ENCODE results near the gene SGCA. TPM values are rescaled to one million over a fixed set of nuclear protein-coding genes. Genes with fewer than 3 reads are reported as not detected.
A peak's percentile ranks its signal among the peaks of the same experiment; 100 is the strongest.

SGCA gene
- total RNA-seq, 4 donors from 2014 or later: 72.7 to 145 (median 82.8) TPM

GRCh38 chr17:50170662-50171370 is 5.0 kb downstream of the SGCA start:
- H3K27ac ChIP-seq (replicated peaks in 1 of 4): peak overlapping the region in 2 of 4 donors; percentile 85 to 96
- H3K4me3 ChIP-seq: no peak overlapping the region
- H3K4me1 ChIP-seq: peaks cover 29 to 77% (median 74%) of the 10 kb centered on the region in 4 donors
- TF ChIP-seq POLR2AphosphoS5 (IDR thresholded peaks at IDR 0.05) (no peak), POLR2A (IDR thresholded peaks at IDR 0.05; ENCODE audit: low read depth) (no peak), EP300 (IDR thresholded peaks at IDR 0.05) (no peak), CTCF (IDR thresholded peaks at IDR 0.05) (no peak)
- H3K9me3 ChIP-seq: no peaks in the 10 kb centered on the region
- intact Hi-C loops (cut with DNase I): no loop called here
- H3K27me3 ChIP-seq: no peaks in the 10 kb centered on the region
- 85% methylated on average over 9 of the region's 10 CpGs for WGBS
- DNase-seq (ENCODE audit: extremely low spot score): no peak
- H3K36me3 ChIP-seq: peaks cover 0 to 33% (median 14%) of the 10 kb centered on the region in 4 donors

- no peak for TF ChIP-seq POLR2AphosphoS5 (IDR thresholded peaks at IDR 0.05)
- TF ChIP-seq EP300 (IDR thresholded peaks at IDR 0.05): no peak
- 83% methylated on average over 7 of the region's 17 CpGs for WGBS
- intact Hi-C loops (cut with DNase I): no loop called here
- H3K27me3 ChIP-seq: no peaks in the 10 kb centered on the region
- H3K4me1 ChIP-seq: peaks cover 32 to 77% (median 74%) of the 10 kb centered on the region in 4 donors
- peaks cover 0 to 33% (median 14%) of the 10 kb centered on the region in 4 donors for H3K36me3 ChIP-seq
- peak overlapping the region in 2 of 4 donors; percentile 85 to 96 for H3K27ac ChIP-seq (replicated peaks in 1 of 4)
- no peak overlapping the region for H3K4me3 ChIP-seq
- H3K9me3 ChIP-seq: no peaks in the 10 kb centered on the region
- DNase-seq (ENCODE audit: extremely low spot score): no peak
Observed at GRCh38 chr17:50171371-50172071, 5.7 kb downstream of the SGCA start.

DNA sequence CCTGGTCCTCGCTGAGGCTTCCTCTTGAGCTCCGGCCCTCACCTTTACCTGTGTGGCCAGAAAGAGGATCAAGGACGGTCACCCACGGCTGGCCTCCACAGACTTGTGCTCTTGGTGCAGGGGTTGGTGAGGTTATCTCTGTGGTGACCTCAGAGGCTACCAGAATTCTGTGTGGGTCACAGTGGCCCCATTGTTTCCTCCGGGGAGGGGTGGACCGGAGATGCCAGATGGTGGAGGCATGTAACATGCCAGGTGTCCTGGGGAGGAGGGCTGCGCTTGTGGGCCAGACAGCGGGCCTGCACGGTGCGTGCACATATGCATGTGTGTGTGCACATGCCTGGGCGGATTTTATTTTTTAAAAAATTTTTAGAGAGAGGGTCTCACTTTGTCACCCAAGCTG is 6.3 kb downstream of the SGCA start:
- no peak for DNase-seq (ENCODE audit: extremely low spot score)
- peak overlapping the region in 3 of 4 donors; percentile 84 to 96 (median 85) for H3K27ac ChIP-seq (replicated peaks in 1 of 4)
- peaks cover 37 to 79% (median 75%) of the 10 kb centered on the region in 4 donors for H3K4me1 ChIP-seq
- TF ChIP-seq POLR2A (IDR thresholded peaks at IDR 0.05; ENCODE audit: low read depth): no peak
- no peak for TF ChIP-seq CTCF (IDR thresholded peaks at IDR 0.05)
- peaks cover 0 to 33% (median 14%) of the 10 kb centered on the region in 4 donors for H3K36me3 ChIP-seq
- intact Hi-C loops (cut with DNase I): no loop called here
- no peak overlapping the region for H3K4me3 ChIP-seq
- no peaks in the 10 kb centered on the region for H3K9me3 ChIP-seq
- WGBS: 90% methylated on average over 10 of the region's 11 CpGs
- no peaks in the 10 kb centered on the region for H3K27me3 ChIP-seq

DNA sequence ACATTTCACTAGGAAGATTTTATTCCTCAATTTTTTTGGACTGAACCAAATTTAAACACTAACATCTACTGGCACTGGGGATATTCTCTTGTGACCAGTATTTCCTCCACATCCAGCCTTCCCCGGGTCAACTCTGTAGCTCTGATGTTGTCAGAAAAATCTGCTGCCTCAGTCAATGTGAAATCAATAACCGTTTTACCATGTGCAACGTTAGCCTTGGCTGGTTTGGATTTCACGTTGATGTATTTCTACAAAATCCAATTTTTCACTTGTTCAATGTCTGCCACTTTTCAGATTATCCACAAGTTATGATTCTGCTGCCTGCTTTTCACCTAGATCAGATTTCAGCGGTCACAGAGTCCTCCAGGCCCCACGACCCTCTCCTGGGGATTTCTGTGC is 7.1 kb downstream of the SGCA start:
- DNase-seq (ENCODE audit: extremely low spot score): no peak
- Histone ChIP-seq H3K36me3 (peaks cover 0 to 33% (median 14%) of the 10 kb centered on the region in 4 donors), H3K27ac (replicated peaks in 1 of 4) (peak overlapping the region; percentile 82 to 96 (median 84)), H3K27me3 (no peaks in the 10 kb centered on the region), H3K4me3 (no peak overlapping the region), H3K4me1 (peaks cover 42 to 79% (median 75%) of the 10 kb centered on the region in 4 donors), H3K9me3 (no peaks in the 10 kb centered on the region)
- intact Hi-C loops (cut with DNase I): no loop called here
- 66% methylated on average over 6 of the region's 6 CpGs for WGBS
- TF ChIP-seq POLR2A (IDR thresholded peaks at IDR 0.05; ENCODE audit: low read depth) (no peak), EP300 (IDR thresholded peaks at IDR 0.05) (no peak), CTCF (IDR thresholded peaks at IDR 0.05) (no peak), POLR2AphosphoS5 (IDR thresholded peaks at IDR 0.05) (no peak)

DNA sequence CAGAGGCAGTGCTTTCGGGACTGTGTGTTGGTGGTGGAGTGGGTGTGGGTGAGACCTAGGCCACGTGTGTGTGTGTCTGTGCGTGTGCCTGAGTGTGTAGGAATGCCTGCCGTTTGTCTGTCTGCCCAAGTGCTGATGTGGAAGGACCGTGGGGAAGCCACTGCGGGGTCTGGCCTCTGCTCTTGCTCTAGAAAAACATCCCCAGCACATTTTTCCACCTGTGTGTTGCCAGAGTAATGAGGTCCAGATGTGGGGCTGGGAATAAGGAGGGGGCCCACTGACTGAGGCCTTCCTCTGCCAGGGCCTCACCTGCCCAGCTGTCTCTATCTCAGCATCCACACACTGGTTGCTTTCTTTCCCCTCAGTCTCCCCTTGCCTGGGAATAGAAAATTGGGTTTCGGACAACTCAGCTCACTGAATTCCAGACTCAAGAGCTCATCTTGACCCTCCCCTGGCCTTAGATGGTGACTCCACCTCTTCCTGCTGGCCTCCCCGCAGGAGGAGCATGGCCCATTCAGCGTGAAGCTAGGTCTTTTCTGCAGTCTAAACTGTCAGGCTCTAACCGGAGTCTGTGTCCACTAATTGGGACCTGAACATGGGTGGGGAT is 7.6 kb downstream of the SGCA start:
- H3K9me3 ChIP-seq: no peaks in the 10 kb centered on the region
- no peak for DNase-seq (ENCODE audit: extremely low spot score)
- H3K4me1 ChIP-seq: peaks cover 47 to 79% (median 75%) of the 10 kb centered on the region in 4 donors
- TF ChIP-seq POLR2AphosphoS5 (IDR thresholded peaks at IDR 0.05): peak; percentile 21 to 42
- no peak for TF ChIP-seq CTCF (IDR thresholded peaks at IDR 0.05)
- no peak overlapping the region for H3K4me3 ChIP-seq
- H3K27ac ChIP-seq (replicated peaks in 1 of 4): peak overlapping the region; percentile 82 to 96 (median 84)
- WGBS: 47% methylated on average over 10 of the region's 10 CpGs
- intact Hi-C loops (cut with DNase I): no loop called here
- no peaks in the 10 kb centered on the region for H3K27me3 ChIP-seq
- H3K36me3 ChIP-seq: peaks cover 0 to 33% (median 13%) of the 10 kb centered on the region in 4 donors

Data from esophagus muscularis mucosa (tissue), 4 donors.